ENCODE measurements around the gene ADGRB3.

DNA sequence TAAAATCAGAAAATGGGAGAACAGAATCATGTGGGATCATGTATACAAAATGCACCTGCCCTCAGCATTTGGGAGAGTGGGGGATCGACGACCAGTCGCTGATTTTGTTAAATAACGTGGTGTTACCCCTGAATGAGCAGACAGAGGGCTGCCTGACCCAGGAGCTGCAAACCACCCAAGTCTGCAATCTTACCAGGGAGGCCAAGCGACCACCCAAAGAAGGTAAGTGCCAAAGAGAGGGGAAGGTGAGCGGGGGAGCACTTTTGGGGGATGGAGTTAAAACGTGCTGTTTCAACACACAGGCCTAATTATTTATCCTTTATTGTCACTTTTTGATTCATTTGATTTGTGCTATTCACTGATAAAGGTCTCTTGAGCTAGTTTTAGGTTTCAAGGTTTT is 4.1 kb downstream of the ADGRB3 start:
- TF ChIP-seq EGR1 (IDR thresholded peaks at IDR 0.05; ENCODE audit: low read depth in 2 of 2) (no peak), CTCF (IDR thresholded peaks at IDR 0.05; ENCODE audit: low read depth, low read length, missing input control) (no peak), GABPA (IDR thresholded peaks at IDR 0.05 in 1 of 2, conservative IDR thresholded peaks at IDR 0.05 in 1 of 2) (no peak), ZBTB33 (IDR thresholded peaks at IDR 0.05) (no peak), SP1 (IDR thresholded peaks at IDR 0.05) (no peak), FOXA1 (IDR thresholded peaks at IDR 0.05) (no peak), TAF1 (conservative IDR thresholded peaks at IDR 0.05) (no peak), JUND (IDR thresholded peaks at IDR 0.05) (no peak)
- TF ChIP-seq, protein P1, sequence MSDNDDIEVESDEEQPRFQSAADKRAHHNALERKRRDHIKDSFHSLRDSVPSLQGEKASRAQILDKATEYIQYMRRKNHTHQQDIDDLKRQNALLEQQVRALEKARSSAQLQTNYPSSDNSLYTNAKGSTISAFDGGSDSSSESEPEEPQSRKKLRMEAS (IDR thresholded peaks at IDR 0.05): no peak
- TF ChIP-seq, protein P2, sequence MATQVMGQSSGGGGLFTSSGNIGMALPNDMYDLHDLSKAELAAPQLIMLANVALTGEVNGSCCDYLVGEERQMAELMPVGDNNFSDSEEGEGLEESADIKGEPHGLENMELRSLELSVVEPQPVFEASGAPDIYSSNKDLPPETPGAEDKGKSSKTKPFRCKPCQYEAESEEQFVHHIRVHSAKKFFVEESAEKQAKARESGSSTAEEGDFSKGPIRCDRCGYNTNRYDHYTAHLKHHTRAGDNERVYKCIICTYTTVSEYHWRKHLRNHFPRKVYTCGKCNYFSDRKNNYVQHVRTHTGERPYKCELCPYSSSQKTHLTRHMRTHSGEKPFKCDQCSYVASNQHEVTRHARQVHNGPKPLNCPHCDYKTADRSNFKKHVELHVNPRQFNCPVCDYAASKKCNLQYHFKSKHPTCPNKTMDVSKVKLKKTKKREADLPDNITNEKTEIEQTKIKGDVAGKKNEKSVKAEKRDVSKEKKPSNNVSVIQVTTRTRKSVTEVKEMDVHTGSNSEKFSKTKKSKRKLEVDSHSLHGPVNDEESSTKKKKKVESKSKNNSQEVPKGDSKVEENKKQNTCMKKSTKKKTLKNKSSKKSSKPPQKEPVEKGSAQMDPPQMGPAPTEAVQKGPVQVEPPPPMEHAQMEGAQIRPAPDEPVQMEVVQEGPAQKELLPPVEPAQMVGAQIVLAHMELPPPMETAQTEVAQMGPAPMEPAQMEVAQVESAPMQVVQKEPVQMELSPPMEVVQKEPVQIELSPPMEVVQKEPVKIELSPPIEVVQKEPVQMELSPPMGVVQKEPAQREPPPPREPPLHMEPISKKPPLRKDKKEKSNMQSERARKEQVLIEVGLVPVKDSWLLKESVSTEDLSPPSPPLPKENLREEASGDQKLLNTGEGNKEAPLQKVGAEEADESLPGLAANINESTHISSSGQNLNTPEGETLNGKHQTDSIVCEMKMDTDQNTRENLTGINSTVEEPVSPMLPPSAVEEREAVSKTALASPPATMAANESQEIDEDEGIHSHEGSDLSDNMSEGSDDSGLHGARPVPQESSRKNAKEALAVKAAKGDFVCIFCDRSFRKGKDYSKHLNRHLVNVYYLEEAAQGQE (IDR thresholded peaks at IDR 0.05): no peak
- TF ChIP-seq, protein P3, sequence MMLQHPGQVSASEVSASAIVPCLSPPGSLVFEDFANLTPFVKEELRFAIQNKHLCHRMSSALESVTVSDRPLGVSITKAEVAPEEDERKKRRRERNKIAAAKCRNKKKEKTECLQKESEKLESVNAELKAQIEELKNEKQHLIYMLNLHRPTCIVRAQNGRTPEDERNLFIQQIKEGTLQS (IDR thresholded peaks at IDR 0.05): no peak
